NCI-H2171 treated with DMSO at 0.1 percent for 48 hours (cell line): ENCODE data around the gene CDH8.

Experiments
- DNase-seq: peaks from one replicate; lab custom pipeline; 2025; lab: John Stamatoyannopoulos, UW

CDH8 gene

DNA sequence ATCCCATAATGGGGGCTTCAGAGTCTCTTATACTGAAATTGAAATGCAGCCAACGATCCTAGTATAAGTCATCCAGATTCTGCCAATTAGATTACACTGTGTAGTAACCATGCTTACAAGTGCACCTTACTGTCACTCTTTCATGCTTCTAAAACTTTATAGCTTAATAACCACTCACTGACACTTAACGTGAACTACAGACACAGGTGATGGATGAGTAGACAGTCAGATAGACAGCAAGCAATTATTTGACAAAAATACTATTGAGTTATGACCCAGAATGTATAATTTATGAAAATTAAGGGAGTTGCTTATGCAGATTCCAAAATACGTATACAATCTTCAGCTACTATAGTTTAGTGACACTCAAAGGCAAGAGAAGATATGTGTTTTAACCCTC is 6.3 kb downstream of the CDH8 start:
- no peak for DNase-seq

GRCh38 chr16:62022688-62023087 is 13.6 kb downstream of the CDH8 start:
- no peak for DNase-seq

GRCh38 chr16:62021161-62021581 is 15.1 kb downstream of the CDH8 start:
- DNase-seq, result no peak

DNA sequence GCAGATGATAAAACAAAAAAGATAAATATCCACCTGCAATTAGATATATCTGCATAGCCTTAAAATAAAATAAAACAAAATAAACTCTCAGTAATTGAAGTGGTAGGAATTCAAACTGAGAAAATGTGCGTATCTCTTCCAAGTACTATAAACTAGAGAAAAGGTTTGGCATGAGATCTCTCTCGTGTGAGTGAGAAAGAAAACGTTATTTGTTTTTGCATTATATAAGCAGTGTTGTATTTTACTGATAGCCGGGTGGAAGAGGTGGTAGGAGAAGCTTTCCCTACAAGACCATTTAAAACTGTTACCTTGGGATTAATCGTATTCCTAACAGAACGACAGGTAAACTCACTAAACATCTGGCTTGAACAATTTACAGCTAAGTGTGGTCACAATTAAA is 15.6 kb downstream of the CDH8 start:
- DNase-seq, result no peak

- DNase-seq, result no peak
Observed at GRCh38 chr16:62019851-62020250, 16.4 kb downstream of the CDH8 start.

GRCh38 chr16:62018301-62019060 is 17.8 kb downstream of the CDH8 start:
- no peak for DNase-seq

- no peak for DNase-seq
Observed at GRCh38 chr16:62014319-62014923, 21.8 kb downstream of the CDH8 start.

DNA sequence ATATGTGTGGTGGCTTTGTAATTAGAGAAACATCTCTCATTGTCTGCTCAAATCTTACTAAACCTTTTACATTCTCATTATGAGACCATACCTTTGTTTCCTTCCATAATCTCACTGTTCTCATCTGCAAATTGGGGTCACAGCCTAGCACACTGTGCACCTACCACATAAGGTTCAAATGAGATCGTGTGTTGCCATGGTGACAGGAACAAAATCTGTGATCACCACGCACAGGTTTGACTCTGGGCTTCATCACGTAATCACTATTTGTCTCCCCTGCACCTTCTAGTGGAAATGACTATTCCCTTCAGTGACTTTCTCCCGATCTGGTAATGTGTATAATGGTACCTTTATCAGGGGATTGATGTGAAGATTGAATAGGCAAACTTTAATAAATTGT is 26.1 kb downstream of the CDH8 start:
- DNase-seq, result no peak

GRCh38 chr16:61998460-61998859 is 37.8 kb downstream of the CDH8 start:
- DNase-seq, result no peak

GRCh38 chr16:61993108-61993507 is 43.1 kb downstream of the CDH8 start:
- no peak for DNase-seq

DNA sequence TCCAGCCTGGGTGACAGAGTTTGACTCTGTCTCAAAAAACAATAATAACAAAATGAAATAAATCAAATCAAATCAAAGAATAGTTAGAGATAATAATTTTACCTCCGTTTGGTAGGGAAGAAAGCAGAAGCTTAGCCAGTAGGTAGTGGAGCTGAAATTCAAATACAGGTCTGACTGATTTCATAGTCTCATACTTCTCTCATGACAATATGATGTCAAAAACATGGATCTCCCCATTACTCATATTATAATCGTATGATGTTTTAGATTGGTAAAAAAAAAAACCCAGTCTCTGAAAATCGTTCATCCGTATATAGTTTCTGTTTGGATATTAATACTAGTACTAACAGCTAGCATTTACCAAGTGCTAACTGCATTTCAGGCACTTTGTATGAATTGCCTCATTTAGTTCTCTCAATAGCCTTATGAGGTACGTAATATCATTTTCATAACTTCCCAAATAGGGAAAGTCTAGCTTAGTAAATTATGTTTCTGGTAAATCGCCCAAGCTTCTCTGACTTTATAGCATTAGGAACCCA is 48.7 kb downstream of the CDH8 start:
- no peak for DNase-seq

DNA sequence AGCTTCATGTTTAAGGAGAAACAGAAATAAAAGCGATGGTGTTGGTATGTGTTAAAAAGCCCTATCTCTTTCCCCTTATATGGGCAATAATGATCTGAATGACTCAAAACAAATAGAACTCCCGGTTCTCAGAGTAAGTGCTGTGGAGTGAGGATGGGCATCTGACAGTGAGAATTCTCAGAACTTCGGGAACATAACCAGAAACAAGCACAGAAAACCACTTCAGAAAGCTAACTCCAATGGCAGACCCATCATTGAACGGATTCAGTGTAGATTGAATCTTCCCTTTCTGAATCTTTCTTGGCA is 67.2 kb downstream of the CDH8 start:
- DNase-seq, result no peak

DNA sequence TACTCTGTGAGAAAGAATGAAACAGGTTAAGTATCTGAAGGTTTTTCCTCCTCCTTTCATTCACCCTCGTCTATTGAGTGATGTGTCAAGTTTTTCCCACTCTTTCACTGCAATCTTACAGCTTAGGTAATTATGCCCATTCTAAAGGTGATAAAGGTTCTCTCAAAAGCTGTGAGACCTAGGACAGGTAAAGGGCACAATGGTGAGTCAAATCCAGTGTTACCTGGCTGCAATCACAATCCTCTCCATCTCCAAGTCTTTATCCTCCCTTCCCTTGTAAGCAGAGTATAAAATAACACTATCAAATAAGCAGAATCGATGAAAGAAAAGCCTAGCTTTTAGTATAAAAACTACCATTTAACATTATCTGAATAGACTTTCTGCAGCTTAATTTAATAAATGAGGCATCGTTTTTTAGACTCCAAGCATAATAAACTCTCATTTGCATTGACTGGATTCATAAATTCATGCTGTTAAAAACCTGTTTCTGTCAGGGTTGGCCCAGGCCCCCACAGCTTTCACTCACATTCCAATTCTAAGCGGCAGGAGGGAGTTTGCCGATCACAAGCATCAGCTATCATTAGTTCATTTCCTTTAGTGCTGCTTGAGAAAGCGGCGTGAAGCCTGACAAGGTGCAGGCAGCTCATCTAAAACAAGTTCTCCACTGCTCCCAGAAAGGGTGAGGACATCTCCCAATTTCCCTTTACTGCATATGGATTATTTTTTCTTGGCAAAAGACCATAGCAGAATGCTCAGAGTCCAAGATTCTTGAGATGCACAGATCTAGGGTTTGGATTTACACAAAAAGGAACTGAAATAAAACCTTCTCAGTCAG is 67.8 kb downstream of the CDH8 start:
- no peak for DNase-seq

DNA sequence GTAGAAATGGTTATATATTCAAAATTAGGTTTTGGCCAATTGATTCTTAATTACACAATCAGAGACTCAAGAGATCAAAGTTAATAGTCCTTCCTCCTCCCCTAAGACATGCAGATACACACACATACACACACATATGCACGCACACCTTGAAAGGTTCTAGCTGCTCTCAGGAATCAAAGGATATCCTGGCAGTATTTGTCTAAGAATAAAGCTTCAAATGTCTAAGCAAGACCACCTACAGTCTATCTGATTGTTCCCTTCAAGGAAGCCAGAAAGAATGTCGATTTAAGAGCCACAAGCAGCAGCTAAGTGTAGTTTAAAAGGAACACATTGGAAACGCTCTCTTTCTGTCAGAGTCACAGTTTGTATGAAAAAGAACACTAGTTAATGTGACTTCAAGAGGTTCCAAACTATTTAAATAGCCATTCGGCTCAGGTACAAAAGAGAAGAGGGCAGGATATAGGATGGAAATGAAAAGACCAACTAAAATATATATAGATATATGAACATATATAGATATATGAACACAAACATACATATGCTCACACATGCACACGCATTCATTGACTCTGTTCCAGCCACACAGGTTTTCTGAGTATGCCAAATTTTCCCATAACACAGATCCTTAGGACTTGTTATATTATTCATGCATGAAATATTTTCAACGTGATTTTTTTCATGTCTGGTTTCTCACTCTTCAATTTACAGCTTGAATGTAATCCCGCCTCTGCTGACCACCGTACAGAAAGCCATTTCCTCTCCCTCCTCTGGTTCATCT is 79.0 kb downstream of the CDH8 start:
- no peak for DNase-seq

DNA sequence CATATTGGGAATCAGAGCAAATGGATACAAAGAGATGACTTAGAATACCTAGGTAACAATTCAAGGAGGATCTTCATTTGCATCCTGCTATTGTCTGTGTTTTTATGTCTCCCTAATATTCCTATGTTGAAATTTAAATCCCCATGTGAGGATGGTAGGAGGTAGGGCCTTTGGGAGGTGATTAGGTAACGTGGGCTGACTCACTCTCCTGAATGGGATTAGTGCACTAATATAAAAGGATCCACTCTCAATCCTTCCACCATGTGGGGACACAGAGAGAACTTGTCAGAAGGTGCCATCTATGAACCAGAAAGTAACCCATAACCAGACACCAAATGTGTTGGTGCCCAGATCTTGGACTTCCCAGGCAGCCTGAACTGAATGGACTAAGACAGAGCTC is 83.4 kb downstream of the CDH8 start:
- no peak for DNase-seq

- DNase-seq, result no peak
Observed at GRCh38 chr16:61948414-61948813, 87.8 kb downstream of the CDH8 start.

GRCh38 chr16:61946019-61946418 is 90.2 kb downstream of the CDH8 start:
- no peak for DNase-seq

GRCh38 chr16:61945511-61945910 is 90.7 kb downstream of the CDH8 start:
- DNase-seq, result no peak

DNA sequence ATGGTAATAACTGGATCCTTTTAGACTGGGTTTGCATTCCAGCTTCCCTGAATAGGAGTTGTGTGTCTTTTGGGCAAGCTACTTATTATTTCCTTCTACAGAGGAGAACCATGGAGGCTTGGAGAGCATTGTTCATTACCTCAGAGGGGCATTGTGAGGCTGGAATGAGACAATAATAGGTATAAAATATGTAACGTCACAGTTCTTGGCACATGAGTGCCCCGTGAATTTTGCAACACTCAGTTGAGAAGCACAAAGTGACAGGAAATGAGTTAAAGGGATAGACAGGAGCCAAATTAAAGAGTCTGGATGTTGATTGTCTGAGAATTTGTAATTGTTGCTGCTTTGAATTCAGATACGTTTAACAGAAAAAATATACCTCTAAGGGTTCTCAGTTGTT is 92.2 kb downstream of the CDH8 start:
- DNase-seq, result no peak

DNA sequence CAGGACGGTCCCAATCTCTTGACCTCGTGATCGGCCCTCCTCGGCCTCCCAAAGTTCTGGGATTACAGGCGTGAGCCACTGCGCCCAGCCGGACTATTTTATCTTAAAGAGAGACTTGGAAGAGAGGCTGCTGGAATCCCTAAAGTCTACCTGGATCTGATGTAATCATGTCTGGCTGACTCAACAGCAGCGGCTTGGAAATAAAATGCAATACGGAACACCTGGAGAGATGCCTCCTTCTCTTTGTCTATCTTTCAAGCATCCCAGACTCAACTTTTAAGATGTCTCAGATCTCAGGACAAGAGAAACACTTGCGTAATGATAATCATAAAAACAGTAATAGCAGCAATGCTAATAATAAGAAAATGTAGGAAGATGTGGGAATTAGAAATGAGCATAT is 95.6 kb downstream of the CDH8 start:
- DNase-seq, result no peak

- no peak for DNase-seq
Observed at GRCh38 chr16:61937646-61938045, 98.6 kb downstream of the CDH8 start.

GRCh38 chr16:61936522-61936921 is 99.7 kb downstream of the CDH8 start:
- no peak for DNase-seq
